Measurements from ENCODE around the gene PTMA. TPM values are rescaled to one million over a fixed set of nuclear protein-coding genes. Genes with fewer than 3 reads are reported as not detected.

Gene PTMA
- total RNA-seq, 1 donor = 598 TPM

DNA sequence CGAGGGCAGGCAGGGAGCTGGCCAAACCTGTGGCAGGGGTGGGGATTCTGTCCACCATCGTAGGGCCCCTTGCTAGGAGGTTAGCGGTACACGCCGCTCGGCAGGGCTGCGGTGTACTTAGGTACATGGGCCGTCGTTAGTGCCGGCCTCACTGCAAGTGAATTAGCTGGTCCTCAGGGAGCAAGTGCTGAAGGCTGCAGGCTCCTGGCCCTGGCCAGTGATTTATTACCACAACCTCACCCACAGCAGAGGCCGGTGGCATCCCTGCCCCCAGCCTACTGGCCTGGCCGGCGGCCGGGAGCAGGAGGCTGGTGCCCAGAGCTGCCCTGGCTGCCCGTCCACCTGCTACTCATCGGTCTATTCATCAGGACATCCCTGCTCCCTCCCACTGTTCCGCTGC, 19.6 kb upstream of the PTMA start:
- no peak for DNase-seq (ENCODE audit: low read depth)

DNA sequence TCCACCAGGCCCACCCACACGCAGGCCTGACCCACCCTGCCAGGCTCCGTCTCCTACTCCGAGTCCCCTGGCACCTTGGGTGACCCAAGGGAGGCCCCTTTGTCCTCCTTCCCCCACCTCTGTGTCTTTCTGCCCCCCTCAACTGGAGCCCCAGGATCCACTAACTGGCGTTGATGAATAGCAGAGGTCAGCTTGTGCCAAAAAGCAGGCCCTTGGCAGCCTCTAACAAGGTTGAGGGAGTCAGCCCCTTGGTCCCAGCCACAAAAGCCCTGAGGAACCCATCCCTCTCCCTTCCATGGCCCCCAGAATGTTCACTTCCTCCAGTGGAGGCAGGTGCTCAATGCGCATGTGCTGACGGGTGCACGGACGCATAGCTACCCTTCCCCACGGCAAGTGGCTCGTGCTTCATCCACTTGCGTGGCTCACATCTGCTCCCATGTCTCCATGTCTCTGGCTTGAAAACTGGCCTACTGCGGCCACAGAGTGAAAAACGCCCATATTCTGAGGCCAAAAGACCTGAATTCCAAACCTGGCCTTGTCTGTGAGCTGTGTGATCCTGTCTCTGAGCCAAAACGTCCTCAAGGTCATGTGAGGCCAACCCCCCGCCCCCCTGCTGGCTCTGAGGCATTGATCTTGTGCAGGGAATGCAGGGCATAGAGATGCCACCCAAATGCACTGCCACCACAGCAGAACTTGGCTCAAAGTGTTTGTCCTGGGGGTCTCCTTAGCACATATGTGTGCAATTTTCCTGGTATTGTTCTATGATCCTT, 19.0 kb upstream of the PTMA start:
- TF ChIP-seq, protein P1, sequence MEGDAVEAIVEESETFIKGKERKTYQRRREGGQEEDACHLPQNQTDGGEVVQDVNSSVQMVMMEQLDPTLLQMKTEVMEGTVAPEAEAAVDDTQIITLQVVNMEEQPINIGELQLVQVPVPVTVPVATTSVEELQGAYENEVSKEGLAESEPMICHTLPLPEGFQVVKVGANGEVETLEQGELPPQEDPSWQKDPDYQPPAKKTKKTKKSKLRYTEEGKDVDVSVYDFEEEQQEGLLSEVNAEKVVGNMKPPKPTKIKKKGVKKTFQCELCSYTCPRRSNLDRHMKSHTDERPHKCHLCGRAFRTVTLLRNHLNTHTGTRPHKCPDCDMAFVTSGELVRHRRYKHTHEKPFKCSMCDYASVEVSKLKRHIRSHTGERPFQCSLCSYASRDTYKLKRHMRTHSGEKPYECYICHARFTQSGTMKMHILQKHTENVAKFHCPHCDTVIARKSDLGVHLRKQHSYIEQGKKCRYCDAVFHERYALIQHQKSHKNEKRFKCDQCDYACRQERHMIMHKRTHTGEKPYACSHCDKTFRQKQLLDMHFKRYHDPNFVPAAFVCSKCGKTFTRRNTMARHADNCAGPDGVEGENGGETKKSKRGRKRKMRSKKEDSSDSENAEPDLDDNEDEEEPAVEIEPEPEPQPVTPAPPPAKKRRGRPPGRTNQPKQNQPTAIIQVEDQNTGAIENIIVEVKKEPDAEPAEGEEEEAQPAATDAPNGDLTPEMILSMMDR (IDR thresholded peaks at IDR 0.05; ENCODE audit: insufficient read depth, low read depth, low read length) = no peak
- no peak overlapping the region for H3K4me3 ChIP-seq (ENCODE audit: low read depth, low read length)
- no peak for DNase-seq (ENCODE audit: low read depth)

More for the DNA sequence above, 19.6 kb upstream of the PTMA start:
- H3K4me3 ChIP-seq (ENCODE audit: low read depth, low read length) = no peak overlapping the region
- TF ChIP-seq, protein P1 (IDR thresholded peaks at IDR 0.05; ENCODE audit: insufficient read depth, low read depth, low read length) = no peak

DNA sequence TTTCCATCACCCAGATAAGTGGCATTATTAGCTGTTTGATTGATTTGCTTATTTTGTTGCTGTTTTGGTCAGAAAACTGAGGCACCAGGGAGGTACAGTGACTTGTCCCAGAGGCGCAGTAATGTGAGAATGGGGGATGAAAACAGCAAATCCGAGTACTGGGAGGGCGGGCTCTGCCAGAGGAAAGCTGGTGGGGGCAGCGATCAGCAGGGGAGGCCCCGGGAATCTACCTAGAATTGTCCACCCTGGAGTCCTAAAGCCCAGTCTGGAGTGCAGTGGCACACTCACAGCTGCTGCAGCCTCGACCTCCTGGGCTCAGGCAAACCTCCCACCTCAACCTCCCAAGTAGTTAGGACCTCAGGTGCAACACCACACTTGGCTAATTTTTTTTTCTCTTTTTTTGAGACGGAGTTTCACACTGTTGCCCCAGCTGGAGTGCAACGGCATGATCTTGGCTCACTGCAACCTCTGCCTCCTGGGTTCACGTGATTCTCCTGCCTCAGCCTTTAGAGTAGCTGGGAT, 17.0 kb upstream of the PTMA start:
- TF ChIP-seq, protein P1 (IDR thresholded peaks at IDR 0.05; ENCODE audit: insufficient read depth, low read depth, low read length) = no peak
- DNase-seq (ENCODE audit: low read depth) = no peak
- no peak overlapping the region for H3K4me3 ChIP-seq (ENCODE audit: low read depth, low read length)

DNA sequence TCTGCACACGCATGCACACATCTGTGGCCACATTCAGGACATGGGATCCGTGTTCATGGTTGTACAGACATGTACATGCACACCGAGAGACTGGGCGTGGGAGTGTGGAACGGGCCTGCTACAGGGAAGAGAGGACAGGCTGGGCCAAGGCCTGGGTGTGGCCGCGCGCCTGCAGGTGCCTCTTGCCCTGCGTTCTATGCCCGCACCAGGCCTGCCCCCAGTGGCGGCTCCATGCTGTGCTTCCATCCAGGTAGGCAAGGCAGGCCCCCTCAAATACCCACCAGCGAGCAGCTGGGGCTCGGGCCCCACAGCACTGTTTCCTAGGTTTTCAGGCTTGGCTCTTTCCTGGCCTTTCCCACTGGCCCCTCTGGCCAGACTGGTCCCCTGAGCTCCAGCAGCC, 15.5 kb upstream of the PTMA start:
- H3K4me3 ChIP-seq (ENCODE audit: low read depth, low read length) = no peak overlapping the region
- TF ChIP-seq, protein P1 (IDR thresholded peaks at IDR 0.05; ENCODE audit: insufficient read depth, low read depth, low read length) = no peak
- DNase-seq (ENCODE audit: low read depth) = no peak

DNA sequence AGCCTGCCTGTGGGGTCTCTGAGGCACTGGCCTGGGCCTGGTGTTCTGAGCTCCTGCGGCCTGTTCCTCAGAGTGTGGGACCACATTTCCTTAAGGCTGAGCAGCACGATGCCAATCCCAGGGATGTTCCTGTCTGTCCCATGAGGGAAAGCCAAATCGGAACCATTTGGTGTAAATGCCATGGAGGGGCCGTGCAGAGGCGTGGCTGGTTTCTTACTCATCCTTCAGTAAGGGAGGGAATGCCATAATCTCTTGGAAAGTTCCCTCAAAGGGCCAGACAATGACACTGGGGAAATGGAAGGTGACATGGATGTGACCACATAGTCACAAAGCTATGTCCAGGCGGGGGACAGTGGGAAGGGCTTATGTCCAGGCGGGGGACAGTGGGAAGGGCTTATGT, 14.4 kb upstream of the PTMA start:
- H3K4me3 ChIP-seq (ENCODE audit: low read depth, low read length) = no peak overlapping the region
- TF ChIP-seq, protein P1 (IDR thresholded peaks at IDR 0.05; ENCODE audit: insufficient read depth, low read depth, low read length) = no peak
- DNase-seq (ENCODE audit: low read depth) = no peak

DNA sequence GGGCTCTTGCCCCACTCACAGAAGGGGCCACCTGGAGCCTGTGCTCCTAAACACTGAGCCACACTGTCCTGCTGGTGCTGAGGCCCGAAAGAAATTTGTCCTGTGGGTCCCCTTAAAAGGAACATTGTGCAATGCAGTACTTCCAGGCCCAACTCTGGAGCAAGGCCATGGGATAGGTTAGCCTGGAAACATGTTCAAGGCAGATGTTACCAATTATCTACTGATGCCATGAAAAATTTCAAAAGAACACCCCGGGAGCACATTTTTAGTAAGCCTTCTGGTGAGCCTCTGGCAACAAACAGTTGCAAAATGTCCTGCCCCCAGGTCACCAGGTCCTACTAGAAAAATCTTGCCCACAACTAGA, 12.3 kb upstream of the PTMA start:
- TF ChIP-seq, protein P1 (IDR thresholded peaks at IDR 0.05; ENCODE audit: insufficient read depth, low read depth, low read length) = no peak
- peak; percentile 95 for DNase-seq (ENCODE audit: low read depth)
- H3K4me3 ChIP-seq (ENCODE audit: low read depth, low read length) = no peak overlapping the region

Data from fibroblast of villous mesenchyme (primary cell).